GM19035 (cell line): ENCODE measurements around the gene ITGB5.
"Not testable (repeated sequence)": the region's sequence is repeated elsewhere in the genome, so short reads cannot be mapped to it uniquely, and the experiment has no call there.

Experiments used
- ATAC-seq: cut with Tn5 transposase; IDR thresholded peaks from one replicate; pipeline ENCODE4 v1.9.1; 2021; ENCODE audit not compliant: unreplicated experiment

Gene ITGB5

GRCh38 chr3:124759666-124760401, 127.3 kb downstream of the ITGB5 start:
- no peak for ATAC-seq

- ATAC-seq = no peak
Measured at GRCh38 chr3:124758851-124759635, 128.1 kb downstream of the ITGB5 start.

GRCh38 chr3:124757926-124758325, 129.2 kb downstream of the ITGB5 start:
- not testable (repeated sequence) for ATAC-seq

GRCh38 chr3:124752051-124752450, 135.1 kb downstream of the ITGB5 start:
- no peak for ATAC-seq

- ATAC-seq = no peak
Measured at GRCh38 chr3:124751501-124751900, 135.7 kb downstream of the ITGB5 start.

- not testable (repeated sequence) for ATAC-seq
Measured at GRCh38 chr3:124749877-124750276, 137.3 kb downstream of the ITGB5 start.

- no peak for ATAC-seq
Measured at GRCh38 chr3:124748560-124749198, 138.5 kb downstream of the ITGB5 start.

- ATAC-seq = no peak
Measured at GRCh38 chr3:124747111-124747981, 139.8 kb downstream of the ITGB5 start.

- no peak for ATAC-seq
Measured at GRCh38 chr3:124745756-124746155, 141.4 kb downstream of the ITGB5 start.

GRCh38 chr3:124741027-124741426, 146.1 kb downstream of the ITGB5 start:
- ATAC-seq = no peak

- ATAC-seq = no peak
Measured at GRCh38 chr3:124731760-124732159, 155.4 kb downstream of the ITGB5 start.

GRCh38 chr3:124730941-124731297, 156.2 kb downstream of the ITGB5 start:
- ATAC-seq = no peak

GRCh38 chr3:124730129-124730940, 156.8 kb downstream of the ITGB5 start, which contains the start of gene UMPS:
Gene UMPS, plus strand, starts transcription at chr3:124730452. Its CDS starts 20 bp downstream, at chr3:124730472.
- peak; percentile 98 for ATAC-seq

- ATAC-seq = no peak
Measured at GRCh38 chr3:124722589-124722988, 164.6 kb downstream of the ITGB5 start.

- no peak for ATAC-seq
Measured at GRCh38 chr3:124714223-124714853, 172.8 kb downstream of the ITGB5 start.
